ENCODE measurements around the gene PIK3R6. TPM values are rescaled to one million over a fixed set of nuclear protein-coding genes. Genes with fewer than 3 reads are reported as not detected.

Gene PIK3R6
- total RNA-seq, 4 donors from 2014 or later: 2.0 to 3.7 (median 2.4) TPM

DNA sequence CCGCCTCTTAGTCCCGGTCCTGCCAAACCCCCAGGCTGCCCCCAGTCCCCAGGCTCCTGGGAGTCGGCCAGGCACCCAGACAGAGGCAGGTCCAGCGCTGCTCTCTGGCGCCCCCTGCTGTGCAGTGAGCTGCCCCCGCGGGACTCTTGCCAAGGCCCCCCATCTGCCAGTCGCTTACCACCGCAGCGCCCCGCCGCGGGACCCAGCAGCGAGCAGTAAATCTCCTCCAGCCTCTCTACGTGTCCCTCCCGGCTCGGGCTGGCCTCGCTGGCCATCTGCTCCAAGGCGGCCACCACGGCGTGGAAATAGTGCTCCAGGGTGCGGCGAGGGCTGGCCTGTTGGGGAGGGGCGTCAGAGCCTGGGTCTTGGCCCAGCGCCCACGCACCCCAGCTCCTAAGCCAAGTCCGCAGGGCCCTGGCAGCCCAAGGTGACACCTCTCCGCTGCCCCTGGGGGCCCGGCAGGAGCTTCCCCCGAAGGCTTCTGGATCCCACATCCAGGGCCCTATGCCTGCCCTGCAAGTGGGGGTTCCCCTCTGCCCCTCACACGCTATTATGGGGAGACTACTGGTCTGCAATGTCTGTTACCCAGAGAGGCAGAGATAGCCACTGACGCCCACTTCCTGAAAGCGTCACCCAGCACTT, 34.6 kb downstream of the PIK3R6 start:
- TF ChIP-seq CTCF (IDR thresholded peaks at IDR 0.05; ENCODE audit: low read depth): no peak

DNA sequence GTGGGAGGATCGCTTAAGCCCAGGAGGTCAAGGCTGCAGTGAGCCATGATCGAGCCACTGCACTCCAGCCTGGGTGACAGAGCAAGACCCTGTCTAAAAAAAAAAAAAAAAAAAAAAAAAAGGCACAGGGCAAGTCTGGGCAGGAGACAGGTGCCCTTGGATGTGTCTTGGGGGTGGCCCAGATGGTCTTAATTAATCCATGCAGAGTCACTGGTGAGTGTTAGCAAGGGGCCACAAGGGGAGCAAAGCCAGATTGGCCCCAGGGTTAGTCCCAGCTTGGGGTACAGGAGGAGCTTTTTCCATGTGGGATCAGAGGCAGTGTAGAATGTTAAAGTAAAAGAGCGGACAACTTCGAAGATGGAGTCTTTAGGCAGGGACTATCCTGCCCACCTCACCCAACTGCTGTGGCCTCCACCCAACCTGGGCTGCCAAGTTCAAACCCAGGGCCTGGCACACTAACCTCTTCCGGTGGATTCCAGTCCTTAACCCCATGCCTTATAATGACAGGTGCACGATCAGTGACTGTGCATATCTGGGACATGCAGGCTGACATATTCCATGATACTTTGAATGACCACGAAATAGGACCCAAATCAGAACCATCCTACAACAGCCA, 36.1 kb downstream of the PIK3R6 start:
- TF ChIP-seq CTCF (IDR thresholded peaks at IDR 0.05; ENCODE audit: low read depth): no peak

- no peak for TF ChIP-seq CTCF (IDR thresholded peaks at IDR 0.05; ENCODE audit: low read depth)
Measured at GRCh38 chr17:8830141-8830540, 37.3 kb downstream of the PIK3R6 start.

DNA sequence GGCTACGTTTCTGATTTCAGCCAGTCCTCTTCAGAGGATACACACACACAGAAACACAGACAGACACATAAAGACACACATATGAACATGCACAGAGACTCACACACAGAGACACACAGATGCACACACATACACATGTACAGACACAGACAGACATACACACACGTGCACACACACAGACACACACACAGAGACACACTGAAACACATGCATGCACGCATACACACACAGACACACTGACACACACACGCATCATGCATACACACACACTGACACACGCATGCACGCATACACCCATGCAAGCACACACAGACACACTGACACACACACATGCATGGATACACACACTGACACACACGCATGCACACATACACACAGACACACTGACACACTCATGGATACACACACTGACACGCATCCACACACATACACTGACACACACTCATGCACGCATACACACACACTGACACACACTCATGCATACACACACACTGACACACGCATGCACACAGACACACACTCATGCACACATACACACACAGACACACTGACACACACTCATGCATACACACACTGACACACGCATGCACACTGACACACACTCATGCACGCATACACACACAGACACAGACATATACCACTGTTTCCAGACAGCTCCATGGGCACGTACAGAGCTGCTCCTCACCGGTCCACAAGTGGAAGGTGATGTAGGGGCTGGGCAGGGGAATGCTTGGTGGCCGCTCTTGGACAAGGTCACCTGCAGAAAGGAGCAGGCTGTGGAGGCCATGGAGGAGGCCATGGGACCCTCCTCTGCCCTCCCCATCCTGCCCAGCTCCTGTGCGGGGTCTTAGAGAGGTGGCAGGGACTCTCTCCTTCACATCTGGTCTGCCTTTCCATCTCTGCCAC, 38.2 kb downstream of the PIK3R6 start:
- no peak for TF ChIP-seq CTCF (IDR thresholded peaks at IDR 0.05; ENCODE audit: low read depth)

GRCh38 chr17:8828517-8828875, 39.0 kb downstream of the PIK3R6 start:
- no peak for TF ChIP-seq CTCF (IDR thresholded peaks at IDR 0.05; ENCODE audit: low read depth)

GRCh38 chr17:8826808-8827435, 40.6 kb downstream of the PIK3R6 start:
- TF ChIP-seq CTCF (IDR thresholded peaks at IDR 0.05; ENCODE audit: low read depth): no peak

GRCh38 chr17:8825802-8826201, 41.7 kb downstream of the PIK3R6 start:
- no peak for TF ChIP-seq CTCF (IDR thresholded peaks at IDR 0.05; ENCODE audit: low read depth)
